BE2C (cell line): Measurements from ENCODE around the gene RELL1.

Experiments used
- DNase-seq: peaks from one replicate; pipeline ENCODE4 v3.0.0-alpha.2; 2020
- H3K27me3 ChIP-seq: fragments of 250-450 bp; sonication (Bioruptor Pico); 2 replicates; pipeline ENCODE4 v1.5.1; 2020; ENCODE audit warnings: mild to moderate bottlenecking
- H3K36me3 ChIP-seq: fragments of 250-450 bp; sonication (Bioruptor Pico); 2 replicates; pipeline ENCODE4 v1.5.1; 2020; ENCODE audit warnings: mild to moderate bottlenecking
- H3K4me1 ChIP-seq: fragments of 250-450 bp; sonication (Bioruptor Pico); 2 replicates; pipeline ENCODE4 v1.5.1; 2020
- H3K4me3 ChIP-seq: 2 replicates; pipeline ENCODE4 v1.5.1; 2011; ENCODE audit warnings: low read depth, low read length
- H3K9me3 ChIP-seq: fragments of 250-450 bp; sonication (Bioruptor Pico); 2 replicates; pipeline ENCODE4 v1.5.1; 2020
- CTCF ChIP-seq: IDR thresholded peaks from 2 replicates; pipeline ENCODE4 v1.5.1; 2012; ENCODE audit warnings: mild to moderate bottlenecking, low read depth, low read length

Gene RELL1

GRCh38 chr4:37705571-37705970 lies 19.4 kb upstream of the RELL1 start:
- H3K4me1 ChIP-seq: no peaks in the 10 kb centered on the region

GRCh38 chr4:37699868-37700481 lies 13.8 kb upstream of the RELL1 start:
- peaks cover 4% of the 10 kb centered on the region for H3K4me1 ChIP-seq
- no peaks in the 10 kb centered on the region for H3K9me3 ChIP-seq
- no peaks in the 10 kb centered on the region for H3K36me3 ChIP-seq
- TF ChIP-seq CTCF: no peak
- H3K27me3 ChIP-seq: no peaks in the 10 kb centered on the region
- no peak for DNase-seq
- H3K4me3 ChIP-seq: no peak overlapping the region

More at GRCh38 chr4:37705571-37705970, 19.4 kb upstream of the RELL1 start:
- Histone ChIP-seq H3K9me3 (no peaks in the 10 kb centered on the region), H3K4me3 (no peak overlapping the region), H3K27me3 (no peaks in the 10 kb centered on the region), H3K36me3 (no peaks in the 10 kb centered on the region)
- TF ChIP-seq CTCF: no peak
- DNase-seq: no peak

GRCh38 chr4:37697566-37697965 lies 11.4 kb upstream of the RELL1 start:
- Histone ChIP-seq H3K9me3 (no peaks in the 10 kb centered on the region), H3K36me3 (no peaks in the 10 kb centered on the region), H3K4me3 (no peak overlapping the region), H3K4me1 (peaks cover 4% of the 10 kb centered on the region), H3K27me3 (no peaks in the 10 kb centered on the region)
- no peak for DNase-seq
- TF ChIP-seq CTCF: no peak

GRCh38 chr4:37693450-37694190 lies 7.4 kb upstream of the RELL1 start:
- TF ChIP-seq CTCF: no peak
- H3K36me3 ChIP-seq: no peaks in the 10 kb centered on the region
- no peak overlapping the region for H3K4me3 ChIP-seq
- no peaks in the 10 kb centered on the region for H3K9me3 ChIP-seq
- H3K4me1 ChIP-seq: peaks cover 4% of the 10 kb centered on the region
- no peaks in the 10 kb centered on the region for H3K27me3 ChIP-seq
- no peak for DNase-seq

- Histone ChIP-seq H3K9me3 (no peaks in the 10 kb centered on the region), H3K27me3 (no peaks in the 10 kb centered on the region), H3K36me3 (no peaks in the 10 kb centered on the region), H3K4me1 (peaks cover 4% of the 10 kb centered on the region), H3K4me3 (no peak overlapping the region)
- TF ChIP-seq CTCF: no peak
- DNase-seq: no peak
Observed at GRCh38 chr4:37693030-37693429, 6.9 kb upstream of the RELL1 start.

GRCh38 chr4:37690976-37691375 lies 4.8 kb upstream of the RELL1 start:
- no peaks in the 10 kb centered on the region for H3K36me3 ChIP-seq
- DNase-seq: no peak
- no peak for TF ChIP-seq CTCF
- no peaks in the 10 kb centered on the region for H3K4me1 ChIP-seq
- H3K9me3 ChIP-seq: no peaks in the 10 kb centered on the region
- H3K27me3 ChIP-seq: no peaks in the 10 kb centered on the region
- H3K4me3 ChIP-seq: no peak overlapping the region
